AG08395 (cell line): ENCODE measurements around the gene COL9A1.
"Not testable (repeated sequence)": the region's sequence is repeated elsewhere in the genome, so short reads cannot be mapped to it uniquely, and the experiment has no call there.

Experiments
- DNase-seq: peaks from one replicate; pipeline ENCODE4 v3.0.0; 2012; ENCODE audit warnings: mixed read lengths, low spot score

Gene COL9A1

DNA sequence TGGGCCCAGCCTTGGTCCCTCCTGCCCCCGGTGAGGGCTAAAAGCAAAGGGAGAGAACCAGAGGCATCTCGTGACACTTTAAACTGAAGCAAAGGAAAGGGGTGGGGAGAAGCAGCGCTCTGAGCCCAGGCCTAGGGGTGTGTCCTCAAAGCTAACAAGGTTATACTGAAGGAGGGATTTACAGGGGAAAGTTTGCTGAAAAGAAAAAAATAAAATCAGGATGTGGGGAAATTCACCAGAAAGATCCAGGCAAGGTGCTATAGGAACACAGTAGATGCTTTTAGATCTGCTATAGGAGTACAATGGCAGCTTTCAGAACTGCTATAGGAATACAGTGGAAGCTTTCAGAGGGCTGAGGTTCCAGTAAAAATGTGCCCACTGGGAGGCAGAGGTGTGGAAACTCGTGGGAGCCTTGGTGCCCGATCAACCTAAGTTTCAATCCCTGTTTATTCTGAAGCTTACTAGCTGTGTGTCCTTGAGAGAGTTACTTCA lies at the start of gene COL9A1:
Gene COL9A1 (minus strand): TSS at position 51 of the 492 bp plus-strand sequence. CDS start 160 bp downstream, outside the sequence.
- no peak for DNase-seq

DNA sequence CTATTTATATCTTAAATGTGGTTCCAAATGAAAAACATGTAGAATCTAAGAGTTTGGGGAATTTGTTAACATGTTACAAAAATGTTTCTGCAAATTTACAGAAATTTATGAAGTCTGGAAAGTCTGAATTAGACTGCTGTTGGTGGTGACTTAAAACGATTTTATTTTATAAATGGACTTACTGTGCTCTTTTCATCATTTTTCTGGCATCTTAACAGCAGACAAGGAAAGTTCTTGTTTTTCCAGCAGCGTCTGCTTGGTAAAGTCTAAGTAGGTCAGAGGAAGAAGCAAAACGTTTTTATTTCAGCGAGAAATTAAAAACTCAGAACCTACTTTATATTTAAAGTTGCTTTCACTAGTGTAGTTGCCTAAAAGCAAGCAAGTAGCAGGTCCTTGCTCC lies 48.6 kb upstream of the COL9A1 start:
- no peak for DNase-seq

DNA sequence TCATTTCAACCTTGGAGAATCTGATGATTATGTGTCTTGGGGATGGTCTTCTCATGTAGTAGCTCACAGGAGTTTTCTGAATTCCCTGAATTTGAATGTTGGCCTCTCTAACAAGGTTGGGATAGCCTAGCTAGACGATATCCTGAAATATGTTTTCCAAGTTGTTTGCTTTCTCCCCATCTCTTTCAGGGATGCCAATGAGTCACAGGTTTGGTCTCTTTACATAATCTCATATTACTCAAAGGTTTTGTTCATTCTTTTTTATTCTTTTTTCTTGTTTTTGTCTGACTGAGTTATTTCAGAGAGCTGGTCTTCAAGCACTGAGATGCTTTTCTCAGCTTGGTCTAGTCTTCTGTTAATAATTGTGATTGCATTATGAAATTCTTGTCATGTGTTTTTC lies 42.7 kb upstream of the COL9A1 start:
- no peak for DNase-seq

DNA sequence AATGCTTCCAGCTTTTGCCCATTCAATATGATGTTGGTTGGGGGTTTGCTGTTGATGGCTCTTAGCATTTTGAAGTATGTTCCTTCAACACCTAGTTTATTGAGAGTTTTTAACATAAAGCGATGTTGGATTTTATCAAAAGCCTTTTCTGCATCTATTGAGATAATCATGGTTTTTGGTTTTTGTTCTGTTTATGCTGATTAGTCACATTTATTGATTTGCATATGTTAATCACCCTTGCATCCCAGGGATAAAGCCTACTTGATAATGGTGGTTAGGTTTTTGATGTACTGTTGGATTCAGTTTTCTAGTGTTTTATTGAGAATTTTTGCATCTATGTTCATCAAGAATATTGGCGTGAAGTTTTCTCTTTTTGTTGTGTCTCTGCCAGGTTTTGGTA lies 40.4 kb upstream of the COL9A1 start:
- DNase-seq = no peak

DNA sequence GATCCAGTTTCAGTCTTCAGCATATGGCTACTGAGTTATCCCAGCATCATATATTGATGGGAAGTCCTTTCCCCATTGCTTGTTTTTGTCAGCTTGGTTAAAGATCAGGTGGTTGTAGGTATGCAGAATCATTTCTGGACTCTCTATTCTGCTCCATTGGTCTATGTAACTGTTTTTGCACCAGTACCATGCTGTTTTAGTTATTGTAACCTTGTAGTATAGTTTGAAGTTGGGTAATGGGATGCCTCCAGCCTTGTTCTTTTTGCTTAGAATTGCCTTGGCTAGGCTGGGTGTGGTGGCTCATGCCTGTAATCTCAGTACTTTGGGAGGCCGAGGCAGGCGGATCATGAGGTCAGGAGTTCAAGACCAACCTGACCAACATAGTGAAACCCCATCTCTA lies 36.9 kb upstream of the COL9A1 start:
- DNase-seq = not testable (repeated sequence)

DNA sequence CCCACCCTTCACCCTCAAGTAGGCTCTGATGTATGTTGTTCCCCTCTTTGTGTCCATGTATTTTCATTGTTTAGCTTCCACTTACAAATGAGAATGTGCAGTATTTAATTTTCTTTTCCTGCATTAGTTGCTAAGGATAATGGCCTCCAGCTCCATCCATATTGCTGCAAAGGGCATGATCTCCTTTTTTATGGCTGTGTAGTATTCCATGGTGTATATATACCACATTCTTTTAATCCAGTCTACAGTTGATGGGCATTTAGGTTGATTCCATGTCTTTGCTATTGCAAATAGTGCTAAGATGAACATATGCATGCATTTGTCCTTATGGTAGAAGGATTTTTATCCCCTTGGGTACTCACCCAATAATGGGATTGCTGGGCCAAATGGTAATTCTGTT lies 35.9 kb upstream of the COL9A1 start:
- no peak for DNase-seq

DNA sequence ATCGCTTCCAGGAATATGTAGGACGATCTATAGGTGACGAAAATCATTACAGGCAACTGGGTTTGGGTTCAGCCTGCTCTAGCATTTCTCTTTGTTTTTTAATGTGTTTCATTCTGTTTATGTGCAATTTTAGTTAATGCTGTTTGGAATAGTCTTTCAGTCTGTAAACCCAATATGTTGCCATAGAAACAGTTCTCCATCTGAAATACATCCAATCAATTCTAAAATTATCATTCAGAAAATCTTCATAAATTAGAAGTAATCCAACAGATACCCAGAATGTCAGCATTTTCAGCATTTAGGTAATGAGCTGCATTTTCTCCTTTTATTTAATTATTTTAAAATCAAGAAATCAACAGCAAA lies 34.8 kb upstream of the COL9A1 start:
- no peak for DNase-seq

DNA sequence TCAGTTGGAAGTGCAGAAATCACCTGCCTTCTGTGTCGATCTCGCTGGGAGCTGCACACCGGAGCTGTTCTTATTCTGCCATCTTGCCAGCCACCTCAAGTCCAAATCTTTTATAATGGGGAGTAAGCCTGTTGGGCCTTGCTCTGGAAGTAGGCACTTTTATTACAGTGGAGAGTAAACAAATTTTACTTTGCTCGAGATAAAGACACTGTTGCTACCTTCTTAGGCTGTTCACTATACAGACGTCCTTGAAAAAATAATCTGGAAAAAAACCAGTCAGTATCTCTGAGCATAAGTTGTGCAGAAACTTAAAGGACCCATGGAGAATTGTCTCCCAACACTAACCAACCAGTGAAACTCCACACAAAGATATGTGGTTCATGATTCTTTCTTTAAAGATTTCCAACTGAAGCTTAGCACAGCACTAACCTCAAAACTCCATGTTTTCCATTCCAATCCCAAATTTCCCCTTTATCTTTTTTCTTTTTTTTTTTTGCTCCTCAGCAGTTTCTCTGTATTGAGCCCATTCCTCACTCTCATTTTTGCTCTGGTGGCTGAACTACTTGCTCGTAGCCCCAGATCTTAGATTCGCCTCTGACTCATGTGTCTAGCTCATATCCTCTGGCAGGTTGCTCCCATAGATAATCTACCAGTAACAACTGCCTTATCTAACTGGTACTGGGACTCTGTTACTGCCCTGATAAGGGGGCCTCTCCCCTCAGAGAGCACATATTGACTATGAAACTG lies 34.3 kb upstream of the COL9A1 start:
- no peak for DNase-seq

DNA sequence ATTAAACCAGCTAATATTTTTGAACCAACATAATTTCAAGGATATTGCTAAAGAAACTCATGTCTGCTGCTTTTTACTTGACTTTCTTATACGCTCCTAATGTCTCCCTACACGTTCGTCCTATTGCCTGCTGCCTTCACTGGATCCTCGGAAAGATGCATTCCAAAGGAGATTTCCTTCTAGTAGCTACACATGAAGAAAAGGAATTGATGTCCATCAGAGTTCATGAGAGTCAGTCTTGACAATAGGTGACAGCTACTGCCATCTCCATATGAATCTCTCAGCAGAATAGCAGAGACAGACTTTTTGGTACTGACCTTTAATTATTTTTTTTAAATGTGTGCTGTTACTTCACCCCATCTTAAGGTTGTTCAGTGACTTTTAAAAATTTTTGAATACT lies 24.2 kb upstream of the COL9A1 start:
- DNase-seq = no peak

DNA sequence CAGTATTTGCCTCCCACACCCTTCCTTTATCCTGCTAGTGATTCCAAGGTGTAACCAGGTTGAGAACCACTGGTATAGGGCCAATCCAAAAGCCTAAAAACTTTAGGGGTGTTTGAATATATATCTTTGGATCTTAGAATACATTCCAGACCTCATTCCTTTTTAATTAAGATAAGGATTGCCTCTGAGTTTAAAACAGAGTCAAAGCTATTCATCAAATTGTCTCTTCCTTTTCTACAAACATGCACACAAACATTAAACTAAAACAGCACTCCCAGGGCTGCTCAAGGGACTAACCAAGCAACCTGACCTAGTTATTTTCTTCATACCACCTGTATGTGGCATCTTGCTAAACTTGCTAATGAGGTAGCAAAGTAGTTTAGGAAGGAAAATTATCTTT lies 22.1 kb upstream of the COL9A1 start:
- no peak for DNase-seq

DNA sequence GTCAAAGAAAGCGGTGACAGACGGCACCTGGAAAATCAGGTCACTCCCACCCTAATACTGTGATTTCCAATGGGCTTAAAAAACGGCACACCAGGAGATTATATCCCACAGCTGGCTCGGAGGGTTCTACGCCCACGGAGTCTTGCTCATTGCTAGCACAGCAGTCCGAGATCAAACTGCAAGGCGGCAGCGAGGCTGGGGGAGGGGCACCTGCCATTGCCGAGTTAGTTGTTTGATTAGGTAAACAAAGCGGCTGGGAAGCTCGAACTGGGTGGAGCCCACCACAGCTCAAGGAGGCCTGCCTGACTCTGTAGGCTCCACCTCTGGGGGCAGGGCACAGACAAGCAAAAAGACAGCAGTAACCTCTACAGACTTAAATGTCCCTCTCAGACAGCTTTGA lies 14.9 kb upstream of the COL9A1 start:
- not testable (repeated sequence) for DNase-seq

DNA sequence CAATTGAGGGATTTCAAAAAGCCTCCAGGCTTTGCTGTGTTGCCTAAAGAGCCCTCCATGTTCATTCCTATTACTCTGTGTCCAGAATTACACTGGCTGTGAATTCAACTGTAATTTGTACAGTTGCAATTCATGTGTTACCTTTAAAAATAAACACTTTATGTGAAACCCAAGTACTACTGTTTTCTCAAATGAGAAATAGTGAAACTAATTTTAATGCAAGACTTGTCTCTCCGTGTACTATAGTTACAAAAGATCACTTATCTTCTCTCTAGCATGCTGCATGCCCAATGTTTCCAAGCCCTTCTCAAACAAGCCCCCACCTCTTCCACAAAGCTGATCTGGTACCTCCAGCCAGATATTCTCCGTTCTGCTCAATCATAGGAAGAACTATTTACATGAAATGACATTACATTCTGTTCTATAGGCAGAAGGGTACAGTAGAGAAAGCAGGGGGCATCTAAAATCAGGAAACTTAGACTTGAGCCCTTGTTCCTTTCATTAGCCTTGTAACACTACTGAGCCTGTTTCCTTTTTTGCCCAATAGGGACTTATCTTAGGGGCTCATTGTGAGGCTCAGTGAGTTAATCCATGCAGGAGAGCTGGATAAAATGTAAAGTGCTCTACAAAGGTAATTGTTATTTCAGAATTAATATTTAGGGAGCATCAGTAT lies 12.3 kb upstream of the COL9A1 start:
- DNase-seq = no peak

DNA sequence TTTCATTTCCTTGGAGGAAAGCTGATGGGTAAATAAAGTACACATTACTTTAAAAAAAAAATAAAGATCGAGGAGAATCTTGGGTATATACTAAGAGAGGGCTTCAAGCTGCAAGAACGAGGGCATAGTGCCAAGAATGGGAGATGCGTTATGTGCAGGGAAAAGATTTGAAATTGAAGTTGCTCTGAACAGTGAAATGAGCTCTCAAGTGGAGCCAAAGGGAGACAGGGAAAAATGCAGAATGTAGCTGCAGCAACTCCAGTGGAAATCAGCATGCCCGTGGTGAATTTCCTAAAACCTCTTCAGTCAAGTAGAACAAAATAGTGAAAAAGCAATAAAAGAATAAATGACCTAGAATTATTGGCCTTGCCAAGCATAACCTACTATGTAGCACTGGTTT lies 11.4 kb upstream of the COL9A1 start:
- DNase-seq = no peak

DNA sequence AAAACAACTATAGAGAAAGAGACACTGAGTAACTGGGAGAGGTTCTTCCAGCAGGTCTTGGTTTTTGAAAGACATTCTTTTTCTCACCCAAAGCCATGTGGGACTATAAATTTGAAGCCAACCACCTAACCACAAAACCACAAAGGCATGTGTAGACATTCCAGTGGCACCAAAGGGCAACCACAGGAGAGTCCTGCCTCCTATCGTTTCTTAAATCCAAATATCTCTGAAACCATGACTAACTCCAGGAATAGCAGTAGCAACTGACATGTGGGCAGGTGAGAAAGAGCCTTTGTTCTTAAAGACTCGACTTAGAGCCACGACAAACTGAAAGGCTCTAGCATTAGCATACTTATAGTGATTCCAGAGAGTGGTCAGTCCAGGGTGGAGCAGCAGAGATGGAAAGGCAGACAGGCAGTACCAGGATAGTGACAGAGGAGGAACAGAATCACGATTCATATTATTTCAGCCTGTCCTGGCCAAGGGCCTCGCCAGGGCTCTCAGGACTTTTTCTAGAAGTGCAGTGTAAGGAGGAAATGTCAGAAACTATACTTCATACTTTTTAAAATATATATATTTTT lies 9.4 kb upstream of the COL9A1 start:
- DNase-seq = peak; percentile 27

DNA sequence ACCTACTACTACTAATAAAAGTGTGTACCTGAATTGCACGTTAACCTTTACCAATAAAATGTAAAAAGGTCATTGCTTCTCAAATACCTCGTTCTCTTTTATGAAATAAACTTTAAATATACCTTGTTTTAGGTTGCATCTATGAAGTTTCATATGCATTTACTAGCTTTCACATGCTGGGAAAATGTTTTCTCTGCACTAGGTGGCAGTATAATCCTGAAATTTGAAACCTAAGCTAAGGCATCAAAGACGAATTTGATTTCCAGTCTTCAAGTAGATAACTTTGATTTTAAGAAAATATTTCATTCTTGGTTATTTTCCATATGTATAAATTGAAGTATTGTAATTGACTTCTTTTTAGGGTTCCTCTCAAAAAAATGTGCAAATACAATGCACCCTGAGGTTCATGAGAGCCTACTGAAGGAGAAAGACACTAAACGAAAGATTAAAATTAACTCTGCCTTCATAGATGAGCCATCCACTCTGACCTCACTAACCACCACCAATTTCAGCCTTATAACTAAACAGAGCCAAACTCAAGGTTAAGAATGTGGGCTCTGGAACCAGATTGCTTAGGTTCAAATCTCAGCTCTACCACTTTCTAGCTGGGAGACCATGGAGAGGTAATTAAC lies 7.3 kb upstream of the COL9A1 start:
- peak; percentile 7 for DNase-seq

DNA sequence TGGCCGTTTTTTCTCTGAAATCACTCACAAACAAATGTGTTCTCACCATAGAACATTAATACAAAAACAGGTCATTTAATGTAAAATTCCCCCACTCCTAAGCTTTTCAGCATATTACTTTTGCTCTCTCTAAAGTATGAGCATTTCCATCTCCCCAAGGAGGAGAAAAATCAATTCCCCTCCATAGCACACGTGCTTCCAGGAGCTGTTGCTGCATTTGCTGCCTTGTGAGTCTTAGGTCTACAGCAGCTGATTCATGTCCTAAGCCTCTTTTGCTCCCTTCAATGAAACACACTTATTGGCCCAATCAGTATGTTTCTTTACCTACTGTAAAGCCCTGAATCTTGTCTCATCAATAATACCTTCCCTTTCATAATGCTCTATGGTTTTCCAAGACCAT lies 6.4 kb upstream of the COL9A1 start:
- DNase-seq = no peak

DNA sequence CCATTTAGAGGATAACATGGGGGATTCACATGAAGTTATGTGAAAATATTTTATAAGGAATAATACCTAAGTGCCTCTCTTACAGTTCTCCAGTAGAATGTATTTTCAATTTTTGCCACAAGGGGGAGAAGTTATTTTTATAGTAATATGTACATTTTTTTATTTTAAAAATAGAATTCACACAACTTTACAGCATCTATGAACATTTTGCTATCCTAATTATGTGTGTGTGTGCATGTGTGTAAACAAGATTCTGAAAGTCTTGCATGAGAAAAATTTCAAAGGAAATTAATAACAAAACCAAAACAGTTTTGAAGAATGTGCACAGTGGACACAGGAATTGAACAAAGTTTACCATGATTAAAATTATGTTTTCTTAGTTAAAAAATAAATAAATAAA lies 5.3 kb upstream of the COL9A1 start:
- DNase-seq = not testable (repeated sequence)

DNA sequence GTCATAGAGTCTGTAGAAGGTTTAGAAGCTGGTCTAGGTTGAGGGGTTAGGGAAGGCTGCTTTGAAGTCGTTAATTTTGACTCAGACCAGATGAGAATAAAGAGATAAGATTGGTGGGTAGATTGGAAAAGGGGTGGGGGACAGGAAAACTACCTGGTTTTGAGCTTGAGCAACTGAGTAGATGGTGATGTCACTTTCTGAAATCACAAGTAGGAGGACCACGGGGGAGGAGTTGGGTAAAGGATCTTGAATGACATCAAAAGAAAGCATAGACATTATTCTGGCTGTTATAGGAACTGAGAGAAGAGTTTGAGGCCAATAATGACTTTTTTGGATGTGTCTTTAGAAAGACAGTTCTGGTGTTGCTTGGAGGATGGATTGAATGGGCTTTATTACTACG lies 4.1 kb upstream of the COL9A1 start:
- no peak for DNase-seq

DNA sequence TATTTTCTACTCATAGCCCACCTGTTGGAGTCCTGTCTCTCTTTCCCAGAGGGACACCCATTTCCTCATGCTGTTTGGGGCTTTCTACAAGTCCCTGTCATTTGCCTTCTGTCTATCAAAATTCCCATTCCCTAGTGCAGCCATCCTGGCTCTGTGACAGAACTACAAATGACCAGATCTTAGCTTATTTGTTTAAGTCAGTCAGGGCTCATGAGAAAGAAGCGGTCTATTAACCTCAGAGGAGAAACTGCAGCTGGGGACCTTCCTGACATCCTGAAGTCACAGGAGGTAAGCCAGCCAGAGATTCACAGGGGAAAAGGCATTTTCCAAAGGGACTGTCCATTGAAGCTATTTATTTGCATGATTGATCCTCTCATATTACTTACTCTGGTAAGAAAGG lies 1.7 kb upstream of the COL9A1 start:
- no peak for DNase-seq

DNA sequence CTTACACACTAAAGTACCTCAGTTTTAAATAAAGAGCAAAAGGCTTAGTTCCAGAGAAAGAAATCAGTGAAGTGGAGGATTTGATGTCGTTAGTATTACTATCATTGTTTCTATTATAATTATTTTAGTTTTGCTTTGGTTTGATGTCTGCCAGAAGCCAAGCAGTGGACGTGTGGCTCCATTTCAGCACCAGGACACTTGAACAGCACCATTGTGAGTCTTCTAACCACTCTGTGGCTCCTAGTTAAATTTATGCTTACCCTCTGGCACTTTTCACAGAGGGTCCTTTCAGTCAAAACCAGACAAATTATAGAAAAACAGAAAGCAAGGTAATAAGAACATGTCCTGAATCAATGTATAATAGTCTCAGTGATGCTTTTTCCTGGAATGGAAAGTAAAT lies 3.4 kb downstream of the COL9A1 start:
- DNase-seq = no peak

DNA sequence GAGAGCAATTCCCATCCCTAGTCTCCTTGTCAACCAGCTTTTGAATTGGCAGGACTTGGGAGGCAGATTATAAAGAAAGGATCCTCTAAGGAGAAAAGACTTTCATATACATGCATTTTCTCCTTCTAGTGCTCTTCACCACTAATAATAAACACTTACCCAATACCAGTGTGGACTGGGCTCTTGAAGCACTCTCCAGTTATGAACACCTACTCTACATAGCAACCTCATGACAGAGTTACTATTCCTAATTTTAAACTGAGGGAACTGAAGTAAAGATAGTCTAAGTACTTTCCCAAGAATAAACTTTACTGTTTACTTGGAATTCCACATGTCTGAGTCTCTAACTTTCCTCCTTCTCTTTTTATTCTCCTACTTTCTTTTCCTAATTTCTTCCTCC lies 4.8 kb downstream of the COL9A1 start:
- no peak for DNase-seq

DNA sequence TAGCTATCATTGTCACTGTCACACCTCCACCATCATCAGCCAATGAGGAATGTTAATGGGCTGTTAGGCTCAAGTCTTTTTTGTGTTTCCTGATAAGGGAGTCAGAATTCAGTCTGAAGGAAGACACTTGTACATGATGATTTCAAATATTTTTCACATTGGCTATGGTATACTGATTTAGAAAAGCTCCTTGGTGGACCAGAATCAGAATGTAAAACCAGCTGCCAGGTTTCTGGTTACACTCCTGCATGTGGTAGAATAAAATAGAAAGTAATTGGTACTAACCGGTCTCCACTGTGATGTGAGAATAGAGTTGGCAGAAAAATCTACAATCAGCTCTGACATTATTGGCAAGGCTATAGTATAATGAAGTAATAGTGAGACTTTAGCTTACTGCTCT lies 10.7 kb downstream of the COL9A1 start:
- no peak for DNase-seq

DNA sequence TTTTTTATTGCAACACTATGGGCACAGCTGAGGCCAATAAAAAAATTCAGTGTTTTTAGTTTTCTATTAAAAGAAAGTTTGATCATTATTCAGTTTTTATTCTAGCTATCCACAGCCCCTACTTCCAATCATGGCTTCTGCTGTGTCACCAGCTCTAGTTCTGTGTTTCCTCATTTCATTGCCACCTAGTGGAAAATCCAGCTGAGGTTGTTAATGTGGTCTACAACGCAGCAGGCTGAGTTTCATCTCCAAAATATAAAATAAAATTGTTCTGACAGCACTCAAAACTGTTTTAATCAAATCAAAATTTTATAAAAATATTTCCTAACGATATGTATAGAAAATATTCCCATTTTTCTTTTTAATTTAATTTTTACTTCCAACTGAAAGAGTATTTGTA lies 13.6 kb downstream of the COL9A1 start:
- no peak for DNase-seq
